HL-60 (cell line): ENCODE data around the gene MED9.

ENCODE experiments used
- DNase-seq, 2 experiments: peaks; one replicate each; pipeline ENCODE4 v3.0.0-alpha.2; 2010 to 2020; ENCODE audit warnings: low read depth in 1 of 2, low spot score in 1 of 2
- H3K27ac ChIP-seq: fragments of 250-450 bp; sonication (Bioruptor Pico); replicated peaks from 2 replicates; pipeline ENCODE4 v1.5.1; 2020; ENCODE audit warnings: mild to moderate bottlenecking, moderate library complexity
- H3K27me3 ChIP-seq: fragments of 250-450 bp; sonication (Bioruptor Pico); 2 replicates; pipeline ENCODE4 v1.5.1; 2021; ENCODE audit warnings: mild to moderate bottlenecking, moderate library complexity; ENCODE audit not compliant: insufficient read depth, poor library complexity, severe bottlenecking
- H3K4me3 ChIP-seq: replicated peaks from 2 replicates; pipeline ENCODE4 v1.5.1; 2011; ENCODE audit warnings: mild to moderate bottlenecking, control low read depth, low read length; ENCODE audit not compliant: insufficient read depth
- GABPA ChIP-seq: IDR thresholded peaks from 2 replicates; pipeline ENCODE4 v1.6.1; 2012; ENCODE audit warnings: low read depth
- POLR2AphosphoS5 ChIP-seq: IDR thresholded peaks from 2 replicates; pipeline ENCODE4 v1.6.1; 2012; ENCODE audit warnings: low read depth
- SPI1 ChIP-seq: IDR thresholded peaks from 2 replicates; pipeline ENCODE4 v1.6.1; 2012; ENCODE audit warnings: low read depth, mild to moderate bottlenecking, borderline replicate concordance
- TF ChIP-seq, protein P1 (sequence below): IDR thresholded peaks from 2 replicates; pipeline ENCODE4 v1.6.1; 2012; ENCODE audit warnings: low read depth; ENCODE audit not compliant: insufficient replicate concordance
- TF ChIP-seq, protein P2 (sequence below): IDR thresholded peaks from one replicate; pipeline ENCODE4 v1.5.1; 2011; ENCODE audit warnings: low read length, control low read depth, inconsistent platforms; ENCODE audit not compliant: insufficient read depth

The MED9 gene

DNA sequence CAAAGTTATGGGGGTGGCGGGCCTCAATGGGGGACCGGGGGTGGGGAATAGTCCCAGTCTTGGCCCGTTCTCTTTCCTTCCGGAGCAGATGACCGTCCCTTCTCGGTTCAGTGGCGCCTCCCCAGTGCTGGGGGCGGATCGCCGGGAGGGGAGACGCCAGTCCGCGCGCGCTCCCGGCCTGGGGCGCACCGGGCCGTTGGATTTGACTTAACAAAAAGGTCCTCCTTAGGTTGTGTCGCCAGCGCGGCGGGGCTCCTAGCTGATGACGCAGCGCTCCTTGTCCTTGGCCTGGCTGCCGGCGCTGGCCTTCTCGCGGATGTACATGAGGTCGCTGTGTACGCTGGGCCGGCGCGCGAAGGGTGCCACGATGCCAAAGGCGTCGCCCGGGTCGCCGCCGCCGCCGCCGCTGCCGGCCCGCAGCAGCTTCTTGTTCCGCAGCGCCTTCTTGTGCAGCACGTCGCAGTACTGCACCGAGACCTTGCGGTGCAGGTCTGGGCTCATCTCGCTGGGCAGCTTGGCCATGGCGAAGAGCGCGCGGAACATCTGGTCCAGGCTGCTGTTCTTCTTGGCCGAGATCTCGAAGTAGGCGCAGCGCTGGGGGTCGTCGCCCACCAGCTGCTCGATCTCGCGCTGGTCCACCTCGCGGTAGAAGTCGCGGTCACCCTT, 18.2 kb downstream of the MED9 start:
- H3K4me3 ChIP-seq, result no peak overlapping the region
- no peak for DNase-seq
- TF ChIP-seq POLR2AphosphoS5, result no peak
- H3K27ac ChIP-seq, result no peak overlapping the region
- H3K27me3 ChIP-seq, result no peaks in the 10 kb centered on the region

DNA sequence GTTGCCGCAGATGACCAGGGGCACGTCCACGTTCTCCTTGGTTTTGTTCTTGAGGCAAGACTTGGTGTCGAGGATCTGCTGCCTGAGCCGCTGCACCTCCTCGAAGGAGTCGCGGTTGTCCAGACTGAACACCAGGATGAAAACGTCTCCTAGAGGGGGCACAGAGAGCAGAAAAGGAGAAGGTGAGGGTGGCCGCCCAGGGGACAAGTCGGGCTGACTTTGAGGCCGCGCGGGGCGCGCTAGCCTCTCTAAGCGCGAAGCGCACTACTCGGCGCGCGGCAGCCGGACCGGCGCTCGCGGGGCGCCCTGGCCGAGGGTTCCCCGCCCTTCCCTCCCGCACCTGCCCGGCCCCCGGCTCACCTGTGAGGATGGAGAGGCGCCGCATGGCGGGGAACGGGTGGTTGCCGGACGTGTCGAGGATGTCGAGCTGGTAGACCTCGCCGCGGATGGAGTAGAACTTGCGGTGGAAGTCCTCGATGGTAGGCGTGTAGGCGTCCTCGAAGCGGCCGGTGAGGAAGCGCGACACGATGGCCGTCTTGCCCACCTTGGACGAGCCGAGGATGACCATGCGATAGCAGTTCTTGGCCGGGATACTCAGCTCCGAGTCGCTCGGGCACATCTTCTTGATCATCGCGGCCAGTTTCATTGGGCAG, 18.9 kb downstream of the MED9 start:
- Histone ChIP-seq H3K27ac (no peak overlapping the region), H3K27me3 (no peaks in the 10 kb centered on the region), H3K4me3 (peak overlapping the region; percentile 18)
- no peak for DNase-seq
- no peak for TF ChIP-seq SPI1
- TF ChIP-seq, protein P1, sequence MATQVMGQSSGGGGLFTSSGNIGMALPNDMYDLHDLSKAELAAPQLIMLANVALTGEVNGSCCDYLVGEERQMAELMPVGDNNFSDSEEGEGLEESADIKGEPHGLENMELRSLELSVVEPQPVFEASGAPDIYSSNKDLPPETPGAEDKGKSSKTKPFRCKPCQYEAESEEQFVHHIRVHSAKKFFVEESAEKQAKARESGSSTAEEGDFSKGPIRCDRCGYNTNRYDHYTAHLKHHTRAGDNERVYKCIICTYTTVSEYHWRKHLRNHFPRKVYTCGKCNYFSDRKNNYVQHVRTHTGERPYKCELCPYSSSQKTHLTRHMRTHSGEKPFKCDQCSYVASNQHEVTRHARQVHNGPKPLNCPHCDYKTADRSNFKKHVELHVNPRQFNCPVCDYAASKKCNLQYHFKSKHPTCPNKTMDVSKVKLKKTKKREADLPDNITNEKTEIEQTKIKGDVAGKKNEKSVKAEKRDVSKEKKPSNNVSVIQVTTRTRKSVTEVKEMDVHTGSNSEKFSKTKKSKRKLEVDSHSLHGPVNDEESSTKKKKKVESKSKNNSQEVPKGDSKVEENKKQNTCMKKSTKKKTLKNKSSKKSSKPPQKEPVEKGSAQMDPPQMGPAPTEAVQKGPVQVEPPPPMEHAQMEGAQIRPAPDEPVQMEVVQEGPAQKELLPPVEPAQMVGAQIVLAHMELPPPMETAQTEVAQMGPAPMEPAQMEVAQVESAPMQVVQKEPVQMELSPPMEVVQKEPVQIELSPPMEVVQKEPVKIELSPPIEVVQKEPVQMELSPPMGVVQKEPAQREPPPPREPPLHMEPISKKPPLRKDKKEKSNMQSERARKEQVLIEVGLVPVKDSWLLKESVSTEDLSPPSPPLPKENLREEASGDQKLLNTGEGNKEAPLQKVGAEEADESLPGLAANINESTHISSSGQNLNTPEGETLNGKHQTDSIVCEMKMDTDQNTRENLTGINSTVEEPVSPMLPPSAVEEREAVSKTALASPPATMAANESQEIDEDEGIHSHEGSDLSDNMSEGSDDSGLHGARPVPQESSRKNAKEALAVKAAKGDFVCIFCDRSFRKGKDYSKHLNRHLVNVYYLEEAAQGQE, result no peak
- TF ChIP-seq, protein P2, sequence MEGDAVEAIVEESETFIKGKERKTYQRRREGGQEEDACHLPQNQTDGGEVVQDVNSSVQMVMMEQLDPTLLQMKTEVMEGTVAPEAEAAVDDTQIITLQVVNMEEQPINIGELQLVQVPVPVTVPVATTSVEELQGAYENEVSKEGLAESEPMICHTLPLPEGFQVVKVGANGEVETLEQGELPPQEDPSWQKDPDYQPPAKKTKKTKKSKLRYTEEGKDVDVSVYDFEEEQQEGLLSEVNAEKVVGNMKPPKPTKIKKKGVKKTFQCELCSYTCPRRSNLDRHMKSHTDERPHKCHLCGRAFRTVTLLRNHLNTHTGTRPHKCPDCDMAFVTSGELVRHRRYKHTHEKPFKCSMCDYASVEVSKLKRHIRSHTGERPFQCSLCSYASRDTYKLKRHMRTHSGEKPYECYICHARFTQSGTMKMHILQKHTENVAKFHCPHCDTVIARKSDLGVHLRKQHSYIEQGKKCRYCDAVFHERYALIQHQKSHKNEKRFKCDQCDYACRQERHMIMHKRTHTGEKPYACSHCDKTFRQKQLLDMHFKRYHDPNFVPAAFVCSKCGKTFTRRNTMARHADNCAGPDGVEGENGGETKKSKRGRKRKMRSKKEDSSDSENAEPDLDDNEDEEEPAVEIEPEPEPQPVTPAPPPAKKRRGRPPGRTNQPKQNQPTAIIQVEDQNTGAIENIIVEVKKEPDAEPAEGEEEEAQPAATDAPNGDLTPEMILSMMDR, result no peak
- no peak for TF ChIP-seq GABPA
- no peak for TF ChIP-seq POLR2AphosphoS5

DNA sequence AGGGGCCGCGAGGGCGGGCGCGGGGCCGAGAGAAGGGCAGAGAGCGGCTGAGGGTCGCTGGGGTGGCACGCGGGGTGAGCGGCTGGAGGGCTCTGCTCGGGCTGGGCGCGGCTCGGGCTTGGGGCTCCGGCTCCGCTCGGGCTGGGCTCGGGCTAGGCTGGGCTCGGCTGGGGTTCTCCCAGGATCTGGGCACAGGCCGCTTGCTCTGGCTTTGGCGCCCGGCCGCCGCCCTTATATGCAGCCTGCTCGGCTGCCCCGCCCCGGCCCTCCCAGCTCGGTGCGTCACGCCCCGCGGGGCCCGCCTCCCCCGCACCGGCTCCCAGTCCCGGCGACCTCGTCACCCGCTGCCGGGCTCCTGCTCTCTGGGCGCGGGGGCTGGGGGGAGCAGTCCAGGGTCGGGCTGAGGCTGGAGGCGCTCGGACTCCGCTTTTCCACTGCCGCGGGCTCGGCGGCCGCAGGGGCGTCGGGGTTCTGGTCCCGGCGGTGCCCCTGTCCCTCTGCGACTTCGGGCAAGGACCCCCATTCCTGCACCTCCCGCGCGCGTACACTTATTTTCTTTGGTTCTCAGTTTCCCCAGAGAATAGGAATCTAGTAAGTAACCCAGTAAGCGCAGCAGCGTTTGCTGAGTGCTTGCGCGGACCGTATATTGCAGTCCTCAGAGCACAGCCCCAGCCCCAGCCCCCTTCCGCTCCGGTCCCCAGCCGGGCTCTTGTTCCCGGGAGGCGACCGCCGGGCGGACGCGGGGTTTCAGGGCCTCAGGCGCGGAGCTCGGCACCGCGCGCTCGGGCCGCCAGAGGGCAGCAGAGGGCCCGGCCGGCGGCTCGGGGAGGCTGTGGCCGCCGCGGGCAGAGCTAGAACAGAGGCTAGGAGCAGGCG, 19.6 kb downstream of the MED9 start, which contains the start of gene RASD1:
Gene RASD1 (minus strand): TSS at position 207 of the 876 bp plus-strand sequence. CDS start 214 bp downstream, outside the sequence.
- DNase-seq, result peak; percentile 34 to 55
- no peak within 1 kb of the TSS for H3K27ac ChIP-seq
- H3K4me3 ChIP-seq, result peak within 1 kb of the TSS; percentile 45
- H3K27me3 ChIP-seq, result no peaks in the 10 kb centered on the region
- TF ChIP-seq, protein P1, result no peak
- TF ChIP-seq, protein P2, result peak; percentile 17
- TF ChIP-seq POLR2AphosphoS5, result no peak
